HCT116 (cell line): ENCODE measurements around the gene DNHD1. TPM values are rescaled to one million over a fixed set of nuclear protein-coding genes. Genes with fewer than 3 reads are reported as not detected.

Experiments used
- ATAC-seq: fragments of 200-7000 bp; cut with Tn5 transposase; 2 replicates; pipeline ENCODE4 v1.9.1; 2020; ENCODE audit warnings: mild to moderate bottlenecking, moderate library complexity
- BruUV-seq: library from RNA; stranded (reverse); fragments of 400-500 nt; replicated peaks from 2 replicates; lab custom pipeline; 2021; lab: Mats Ljungman, UMichigan
- CTCF ChIA-PET: fragments of 300-600 bp; sonication (Branson Sonifier 250); formaldehyde crosslinking; loops from one replicate; lab custom pipeline; 2021; ENCODE audit warnings: antibody characterized with exemption; lab: Charles Lee
- POLR2A ChIA-PET: fragments of 300-600, 350-600 bp; sonication (Branson Sonifier 250); formaldehyde crosslinking; loops from one replicate; lab custom pipeline; 2021; ENCODE audit warnings: antibody characterized with exemption; lab: Charles Lee
- RAD21 ChIA-PET, 2 experiments: fragments of 300-600 bp; sonication (Branson Sonifier 250); formaldehyde crosslinking; loops; one replicate each; lab custom pipeline; 2023; ENCODE audit warnings: low total read pairs in 2 of 2; ENCODE audit not compliant: uncharacterized antibody in 2 of 2, unreplicated experiment in 2 of 2, low non-redundant PET in 1 of 2; lab: Charles Lee
- DNase-seq: peaks from one replicate; pipeline ENCODE4 v3.0.0-alpha.2; 2010; ENCODE audit warnings: low read depth, low spot score
- H2AFZ ChIP-seq: fragments of 200-600 bp; shearing (Covaris generic), sonication (generic); 2 replicates; pipeline ENCODE4 v1.6.1; 2017; ENCODE audit warnings: low read depth, mixed run types, mixed read lengths, antibody characterized with exemption, low read length; ENCODE audit not compliant: poor library complexity, severe bottlenecking
- H3K27ac ChIP-seq: 2 replicates; pipeline ENCODE4 v1.5.1; 2012; ENCODE audit warnings: low read depth, low read length
- H3K27me3 ChIP-seq: fragments of 200-600 bp; sonication (generic); 2 replicates; pipeline ENCODE4 v1.6.1; 2016; ENCODE audit warnings: mixed run types, low read length, mixed read lengths; ENCODE audit not compliant: insufficient read depth
- H3K36me3 ChIP-seq, 2 experiments: fragments of 200-500 bp in 1 of 2; fragments of 200-600 bp in 1 of 2; sonication (Bioruptor generic) in 1 of 2; sonication (generic) in 1 of 2; 2 replicates each; pipeline versions ENCODE4 v1.5.1 to v1.6.1; 2014 to 2016; ENCODE audit warnings: low read length in 2 of 2, inconsistent platforms in 1 of 2, mixed read lengths in 1 of 2, mixed run types in 1 of 2; ENCODE audit not compliant: insufficient read depth in 2 of 2, control insufficient read depth in 1 of 2
- H3K4me1 ChIP-seq, 2 experiments: fragments of 200-600 bp in 1 of 2; sonication (generic) in 1 of 2; 2 replicates each; pipeline versions ENCODE4 v1.5.1 to v1.6.1; 2012 to 2017; ENCODE audit warnings: low read length in 2 of 2, inconsistent platforms in 1 of 2, mild to moderate bottlenecking in 1 of 2, mixed read lengths in 1 of 2, mixed run types in 1 of 2, moderate library complexity in 1 of 2; ENCODE audit not compliant: insufficient read depth in 2 of 2, control insufficient read depth in 1 of 2
- H3K4me2 ChIP-seq: fragments of 200-600 bp; sonication (generic); 2 replicates; pipeline ENCODE4 v1.6.1; 2017; ENCODE audit warnings: mixed run types, low read length, mixed read lengths
- H3K4me3 ChIP-seq, 2 experiments: fragments of 200-600 bp in 1 of 2; sonication (generic) in 1 of 2; replicated peaks in 1 of 2; 2 replicates each; pipeline ENCODE4 v1.5.1; 2011 to 2016; ENCODE audit warnings: low read length in 2 of 2, control low read depth in 1 of 2, low read depth in 1 of 2, mild to moderate bottlenecking in 1 of 2, mixed read lengths in 1 of 2, mixed run types in 1 of 2
- H3K79me2 ChIP-seq: fragments of 200-600 bp; sonication (generic); 2 replicates; pipeline ENCODE4 v1.6.1; 2017; ENCODE audit warnings: mild to moderate bottlenecking, mixed run types, low read length, moderate library complexity, mixed read lengths; ENCODE audit not compliant: insufficient read depth
- H3K9ac ChIP-seq: fragments of 200-600 bp; sonication (generic); 2 replicates; pipeline ENCODE4 v1.6.1; 2016; ENCODE audit warnings: low read length, mixed read lengths
- H3K9me2 ChIP-seq: fragments of 200-600 bp; sonication (generic), shearing (Covaris generic); 2 replicates; pipeline ENCODE4 v1.6.1; 2017; ENCODE audit warnings: mixed run types, mild to moderate bottlenecking, moderate library complexity; ENCODE audit not compliant: insufficient read depth
- H3K9me3 ChIP-seq, 2 experiments: fragments of 200-500 bp in 1 of 2; fragments of 200-600 bp in 1 of 2; sonication (Bioruptor generic) in 1 of 2; sonication (generic) in 1 of 2; 2 replicates each; pipeline ENCODE4 v1.6.1; 2014 to 2017; ENCODE audit warnings: low read length in 2 of 2, mixed read lengths in 2 of 2, inconsistent platforms in 1 of 2, low read depth in 1 of 2, mild to moderate bottlenecking in 1 of 2, mixed run types in 1 of 2, moderate library complexity in 1 of 2; ENCODE audit not compliant: control insufficient read depth in 1 of 2, insufficient read depth in 1 of 2
- H4K20me1 ChIP-seq: fragments of 200-600 bp; sonication (generic), shearing (Covaris generic); 2 replicates; pipeline ENCODE4 v1.6.1; 2017; ENCODE audit warnings: mixed run types, mild to moderate bottlenecking, moderate library complexity; ENCODE audit not compliant: insufficient read depth
- ELF1 ChIP-seq: IDR thresholded peaks from 2 replicates; pipeline ENCODE4 v1.6.1; 2012; ENCODE audit warnings: low read depth, borderline replicate concordance
- EZH2 ChIP-seq: fragments of 200-600 bp; sonication (generic); IDR thresholded peaks from 2 replicates; pipeline ENCODE4 v1.6.1; 2017; ENCODE audit warnings: antibody characterized with exemption, mixed run types
- EZH2phosphoT487 ChIP-seq: fragments of 200-600 bp; IDR thresholded peaks from 2 replicates; pipeline ENCODE4 v1.6.1; 2018; ENCODE audit warnings: antibody characterized with exemption, borderline replicate concordance
- RAD21 ChIP-seq: IDR thresholded peaks from 2 replicates; pipeline ENCODE4 v1.6.1; 2012; ENCODE audit warnings: low read depth, mild to moderate bottlenecking
- SP1 ChIP-seq: IDR thresholded peaks from 2 replicates; pipeline ENCODE4 v1.6.1; 2012; ENCODE audit warnings: low read depth
- YY1 ChIP-seq: IDR thresholded peaks from 2 replicates; pipeline ENCODE4 v1.6.1; 2011; ENCODE audit warnings: low read length, low read depth, moderate library complexity, mild to moderate bottlenecking; ENCODE audit not compliant: insufficient replicate concordance; ENCODE audit errors: extremely low read depth
- intact Hi-C: fragments of 100-400 bp; cut with micrococcal nuclease; formaldehyde crosslinking; loops from 2 replicates; pipeline ENCODE4 v1.10.0; 2022
- total RNA-seq: library from RNA; stranded (reverse); gene quantifications from one replicate; pipeline ENCODE4 v1.2.1, GENCODE V29; 2021; ENCODE audit not compliant: unreplicated experiment
- TF ChIP-seq, protein P1 (sequence below), 3 experiments: fragments of 200-600 bp in 1 of 3; sonication (generic) in 1 of 3; IDR thresholded peaks in 2 of 3; conservative IDR thresholded peaks in 1 of 3; 2 replicates each; pipeline ENCODE4 v1.5.1; 2012 to 2017; ENCODE audit warnings: low read depth in 2 of 3, low read length in 2 of 3, antibody characterized with exemption in 1 of 3, borderline replicate concordance in 1 of 3, control low read depth in 1 of 3, mild to moderate bottlenecking in 1 of 3, mixed read lengths in 1 of 3, mixed run types in 1 of 3, moderate library complexity in 1 of 3; ENCODE audit not compliant: insufficient read depth in 1 of 3
- TF ChIP-seq, protein P2 (sequence below): IDR thresholded peaks from 2 replicates; pipeline ENCODE4 v1.6.1; 2011; ENCODE audit warnings: mild to moderate bottlenecking, low read length, moderate library complexity; ENCODE audit not compliant: insufficient replicate concordance; ENCODE audit errors: extremely low read depth

Gene DNHD1
- total RNA-seq, 1 experiment from 2014 or later: 8.0 TPM

DNA sequence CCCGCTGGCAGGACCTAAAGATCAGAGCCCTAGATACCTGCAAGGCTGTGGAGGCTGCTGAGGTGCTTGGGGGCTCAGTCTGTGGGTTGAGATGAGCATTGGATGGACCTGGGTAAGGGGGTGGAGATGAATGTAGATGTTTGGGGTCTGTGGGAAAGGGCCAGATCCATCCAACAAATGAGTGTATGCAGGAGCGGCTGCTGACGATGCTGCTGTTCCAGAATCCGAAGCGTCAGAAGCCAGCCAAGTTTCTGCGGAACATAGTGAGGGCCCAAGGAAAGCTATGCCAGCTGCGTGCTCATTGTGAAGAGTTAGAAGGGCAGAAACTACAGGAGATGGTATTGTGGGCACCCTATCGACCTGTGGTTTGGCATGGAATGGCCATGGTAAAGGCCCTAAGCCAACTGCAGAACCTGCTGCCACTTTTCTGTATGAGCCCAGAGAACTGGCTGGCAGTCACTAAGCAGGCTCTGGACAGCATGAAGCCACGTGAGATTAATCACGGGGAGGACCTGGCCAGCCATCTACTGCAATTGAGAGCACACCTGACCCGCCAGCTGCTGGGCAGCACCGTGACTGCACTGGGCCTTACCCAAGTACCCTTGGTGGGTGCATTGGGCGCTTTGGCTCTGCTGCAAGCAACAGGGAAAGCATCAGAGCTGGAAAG, 69.8 kb downstream of the DNHD1 start:
- Histone ChIP-seq H3K27me3 (no peaks in the 10 kb centered on the region), H3K9me3 (no peaks in the 10 kb centered on the region), H3K4me2 (no peak overlapping the region), H3K27ac (no peak overlapping the region), H2AFZ (no peak overlapping the region), H3K4me1 (peaks cover 0 to 6% of the 10 kb centered on the region in 2 experiments; a peak in 1 of 4 replicates), H3K9me2 (no peaks in the 10 kb centered on the region), H3K36me3 (no peaks in the 10 kb centered on the region; a peak in 1 of 4 replicates), H4K20me1 (no peaks in the 10 kb centered on the region), H3K79me2 (no peaks in the 10 kb centered on the region), H3K4me3 (no peak overlapping the region), H3K9ac (no peak overlapping the region)
- intact Hi-C loops: no loop called here
- CTCF ChIA-PET: no interaction called here
- TF ChIP-seq EZH2phosphoT487 (no peak), RAD21 (no peak), ELF1 (no peak), SP1 (no peak), YY1 (no peak), EZH2 (no peak)
- TF ChIP-seq, protein P1, sequence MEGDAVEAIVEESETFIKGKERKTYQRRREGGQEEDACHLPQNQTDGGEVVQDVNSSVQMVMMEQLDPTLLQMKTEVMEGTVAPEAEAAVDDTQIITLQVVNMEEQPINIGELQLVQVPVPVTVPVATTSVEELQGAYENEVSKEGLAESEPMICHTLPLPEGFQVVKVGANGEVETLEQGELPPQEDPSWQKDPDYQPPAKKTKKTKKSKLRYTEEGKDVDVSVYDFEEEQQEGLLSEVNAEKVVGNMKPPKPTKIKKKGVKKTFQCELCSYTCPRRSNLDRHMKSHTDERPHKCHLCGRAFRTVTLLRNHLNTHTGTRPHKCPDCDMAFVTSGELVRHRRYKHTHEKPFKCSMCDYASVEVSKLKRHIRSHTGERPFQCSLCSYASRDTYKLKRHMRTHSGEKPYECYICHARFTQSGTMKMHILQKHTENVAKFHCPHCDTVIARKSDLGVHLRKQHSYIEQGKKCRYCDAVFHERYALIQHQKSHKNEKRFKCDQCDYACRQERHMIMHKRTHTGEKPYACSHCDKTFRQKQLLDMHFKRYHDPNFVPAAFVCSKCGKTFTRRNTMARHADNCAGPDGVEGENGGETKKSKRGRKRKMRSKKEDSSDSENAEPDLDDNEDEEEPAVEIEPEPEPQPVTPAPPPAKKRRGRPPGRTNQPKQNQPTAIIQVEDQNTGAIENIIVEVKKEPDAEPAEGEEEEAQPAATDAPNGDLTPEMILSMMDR (IDR thresholded peaks at IDR 0.05 in 2 of 3, conservative IDR thresholded peaks at IDR 0.05 in 1 of 3; ENCODE audit: borderline replicate concordance in 1 of 3, insufficient read depth in 1 of 3, low read depth in 2 of 3, low read length in 2 of 3): no peak
- TF ChIP-seq, protein P2, sequence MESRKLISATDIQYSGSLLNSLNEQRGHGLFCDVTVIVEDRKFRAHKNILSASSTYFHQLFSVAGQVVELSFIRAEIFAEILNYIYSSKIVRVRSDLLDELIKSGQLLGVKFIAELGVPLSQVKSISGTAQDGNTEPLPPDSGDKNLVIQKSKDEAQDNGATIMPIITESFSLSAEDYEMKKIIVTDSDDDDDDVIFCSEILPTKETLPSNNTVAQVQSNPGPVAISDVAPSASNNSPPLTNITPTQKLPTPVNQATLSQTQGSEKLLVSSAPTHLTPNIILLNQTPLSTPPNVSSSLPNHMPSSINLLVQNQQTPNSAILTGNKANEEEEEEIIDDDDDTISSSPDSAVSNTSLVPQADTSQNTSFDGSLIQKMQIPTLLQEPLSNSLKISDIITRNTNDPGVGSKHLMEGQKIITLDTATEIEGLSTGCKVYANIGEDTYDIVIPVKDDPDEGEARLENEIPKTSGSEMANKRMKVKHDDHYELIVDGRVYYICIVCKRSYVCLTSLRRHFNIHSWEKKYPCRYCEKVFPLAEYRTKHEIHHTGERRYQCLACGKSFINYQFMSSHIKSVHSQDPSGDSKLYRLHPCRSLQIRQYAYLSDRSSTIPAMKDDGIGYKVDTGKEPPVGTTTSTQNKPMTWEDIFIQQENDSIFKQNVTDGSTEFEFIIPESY: no peak
- POLR2A ChIA-PET: no interaction called here
- ATAC-seq (no peak), DNase-seq (no peak)
- RAD21 ChIA-PET: no interaction called here
- no TSS peak for BruUV-seq
